ENCODE measurements around the gene DRC7. TPM values are rescaled to one million over a fixed set of nuclear protein-coding genes. Genes with fewer than 3 reads are reported as not detected.

Gene DRC7
- total RNA-seq, 2 donors from 2014 or later: not detected

DNA sequence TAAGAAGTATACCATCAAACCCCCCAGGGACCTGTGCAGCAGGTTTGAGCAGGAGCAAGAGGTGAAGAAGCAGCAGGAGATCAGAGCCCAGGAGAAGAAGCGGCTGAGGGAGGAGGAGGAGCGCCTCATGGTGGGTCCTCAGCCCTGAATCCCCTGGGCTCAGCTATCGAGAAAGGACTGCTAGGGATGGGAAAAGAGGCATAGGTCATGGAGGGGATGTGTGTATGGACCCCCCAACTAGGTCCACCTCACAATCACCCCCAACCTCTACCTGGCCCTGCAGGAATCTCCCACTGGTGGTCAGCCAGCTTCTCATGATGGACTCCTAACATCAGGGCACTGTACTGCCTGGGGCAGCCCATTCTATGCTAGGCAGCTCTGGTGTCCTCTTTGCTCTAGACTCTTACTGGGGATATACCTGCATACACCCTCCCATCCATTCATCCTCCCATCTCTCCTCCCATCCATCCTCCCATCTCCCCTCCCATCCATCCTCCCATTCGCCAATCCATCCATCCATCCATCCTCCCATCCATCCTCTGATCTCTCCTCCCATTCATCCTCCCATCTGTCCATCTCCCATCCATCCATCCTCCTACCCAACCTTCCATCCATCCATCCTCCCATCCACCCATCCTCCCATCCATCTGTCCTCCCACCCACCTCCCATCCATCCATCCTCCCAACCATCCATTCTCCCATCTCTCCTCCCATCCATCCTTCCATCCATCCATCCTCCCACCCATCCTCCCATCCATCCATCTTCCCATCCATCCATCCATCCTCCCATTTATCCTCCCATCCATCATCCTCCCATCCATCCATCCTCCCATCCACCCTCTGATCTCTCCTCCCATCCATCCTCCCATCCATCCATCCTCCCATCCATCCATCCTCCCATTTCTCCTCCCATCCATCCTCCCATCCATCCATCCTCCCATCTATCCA is 10.6 kb downstream of the DRC7 start:
- no peak overlapping the region for H3K27ac ChIP-seq
- H3K9ac ChIP-seq (ENCODE audit: low read depth in 2 of 2, low read length in 2 of 2): no peak overlapping the region
- intact Hi-C loops (cut with DNase I): no loop called here

DNA sequence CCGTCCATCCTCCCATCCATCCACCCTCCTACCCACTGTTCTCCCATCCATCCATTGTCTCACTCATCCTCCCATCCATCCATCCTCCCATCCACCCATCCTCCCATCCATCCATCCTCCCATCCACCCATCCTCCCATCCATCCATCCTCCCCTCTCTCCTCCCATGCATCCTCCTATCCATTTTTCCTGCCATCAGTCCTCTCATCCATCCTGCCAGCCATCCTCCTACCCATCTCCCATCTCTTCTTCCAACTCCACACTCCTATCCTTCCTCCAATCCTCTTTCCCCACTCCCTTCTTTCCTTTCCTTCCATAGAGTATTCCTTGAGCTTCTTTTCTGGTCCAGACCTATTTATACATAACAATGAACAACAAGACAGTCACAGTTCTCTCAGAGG is 12.1 kb downstream of the DRC7 start:
- intact Hi-C loops (cut with DNase I): no loop called here
- H3K4me1 ChIP-seq: no peaks in the 10 kb centered on the region
- H3K36me3 ChIP-seq: no peaks in the 10 kb centered on the region
- H3K4me3 ChIP-seq: no peak overlapping the region
- H3K27ac ChIP-seq: no peak overlapping the region
- H3K9me3 ChIP-seq: no peaks in the 10 kb centered on the region
- no peak for DNase-seq
- H3K9ac ChIP-seq (ENCODE audit: low read depth in 2 of 2, low read length in 2 of 2): no peak overlapping the region
- H3K27me3 ChIP-seq: no peaks in the 10 kb centered on the region
- TF ChIP-seq, protein P1, sequence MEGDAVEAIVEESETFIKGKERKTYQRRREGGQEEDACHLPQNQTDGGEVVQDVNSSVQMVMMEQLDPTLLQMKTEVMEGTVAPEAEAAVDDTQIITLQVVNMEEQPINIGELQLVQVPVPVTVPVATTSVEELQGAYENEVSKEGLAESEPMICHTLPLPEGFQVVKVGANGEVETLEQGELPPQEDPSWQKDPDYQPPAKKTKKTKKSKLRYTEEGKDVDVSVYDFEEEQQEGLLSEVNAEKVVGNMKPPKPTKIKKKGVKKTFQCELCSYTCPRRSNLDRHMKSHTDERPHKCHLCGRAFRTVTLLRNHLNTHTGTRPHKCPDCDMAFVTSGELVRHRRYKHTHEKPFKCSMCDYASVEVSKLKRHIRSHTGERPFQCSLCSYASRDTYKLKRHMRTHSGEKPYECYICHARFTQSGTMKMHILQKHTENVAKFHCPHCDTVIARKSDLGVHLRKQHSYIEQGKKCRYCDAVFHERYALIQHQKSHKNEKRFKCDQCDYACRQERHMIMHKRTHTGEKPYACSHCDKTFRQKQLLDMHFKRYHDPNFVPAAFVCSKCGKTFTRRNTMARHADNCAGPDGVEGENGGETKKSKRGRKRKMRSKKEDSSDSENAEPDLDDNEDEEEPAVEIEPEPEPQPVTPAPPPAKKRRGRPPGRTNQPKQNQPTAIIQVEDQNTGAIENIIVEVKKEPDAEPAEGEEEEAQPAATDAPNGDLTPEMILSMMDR (IDR thresholded peaks at IDR 0.05): no peak

More for the DNA sequence above, 10.6 kb downstream of the DRC7 start:
- no peak overlapping the region for H3K4me3 ChIP-seq
- no peaks in the 10 kb centered on the region for H3K9me3 ChIP-seq
- DNase-seq: no peak
- TF ChIP-seq, protein P1 (IDR thresholded peaks at IDR 0.05): no peak
- no peaks in the 10 kb centered on the region for H3K27me3 ChIP-seq
- no peaks in the 10 kb centered on the region for H3K4me1 ChIP-seq
- no peaks in the 10 kb centered on the region for H3K36me3 ChIP-seq

DNA sequence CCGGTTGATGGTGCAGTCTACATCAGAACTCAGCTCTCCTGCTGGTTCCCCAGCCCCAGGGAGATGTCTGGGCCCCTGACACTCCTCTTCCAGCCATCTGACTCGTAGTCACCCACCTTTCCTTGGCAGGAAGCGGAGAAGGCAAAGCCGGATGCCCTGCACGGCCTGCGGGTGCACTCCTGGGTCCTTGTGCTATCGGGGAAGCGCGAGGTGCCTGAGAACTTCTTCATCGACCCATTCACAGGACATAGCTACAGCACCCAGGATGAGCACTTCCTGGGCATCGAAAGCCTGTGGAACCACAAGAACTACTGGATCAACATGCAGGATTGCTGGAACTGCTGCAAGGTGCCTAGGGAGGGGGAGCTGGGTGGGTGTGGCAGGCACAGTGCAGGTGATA is 12.7 kb downstream of the DRC7 start:
- Histone ChIP-seq H3K4me3 (no peak overlapping the region), H3K4me1 (no peaks in the 10 kb centered on the region), H3K36me3 (no peaks in the 10 kb centered on the region), H3K27ac (no peak overlapping the region), H3K9me3 (no peaks in the 10 kb centered on the region), H3K27me3 (no peaks in the 10 kb centered on the region), H3K9ac (ENCODE audit: low read depth in 2 of 2, low read length in 2 of 2) (no peak overlapping the region)
- intact Hi-C loops (cut with DNase I): no loop called here
- TF ChIP-seq, protein P1 (IDR thresholded peaks at IDR 0.05): no peak
- no peak for DNase-seq

DNA sequence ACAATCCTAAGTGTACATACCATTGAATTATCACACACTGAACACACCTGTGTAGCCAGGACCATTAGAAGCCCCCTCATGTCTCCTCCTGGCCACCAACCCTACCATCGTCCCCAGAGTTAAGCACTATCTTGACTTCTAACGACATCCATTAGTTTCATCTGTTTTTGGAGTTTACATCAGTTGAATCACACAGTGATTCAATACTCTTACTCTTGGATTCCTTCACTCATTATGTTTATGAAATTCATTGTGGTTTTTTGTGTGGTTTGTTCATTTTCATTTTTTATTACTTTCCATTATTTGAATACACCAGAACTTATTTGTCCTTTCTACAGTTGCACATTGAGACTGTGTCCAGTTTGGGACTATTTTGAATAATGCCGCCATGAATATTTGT is 13.6 kb downstream of the DRC7 start:
- no peaks in the 10 kb centered on the region for H3K36me3 ChIP-seq
- no peaks in the 10 kb centered on the region for H3K9me3 ChIP-seq
- intact Hi-C loops (cut with DNase I): no loop called here
- TF ChIP-seq, protein P1 (IDR thresholded peaks at IDR 0.05): no peak
- no peak overlapping the region for H3K9ac ChIP-seq (ENCODE audit: low read depth in 2 of 2, low read length in 2 of 2)
- H3K27me3 ChIP-seq: no peaks in the 10 kb centered on the region
- no peaks in the 10 kb centered on the region for H3K4me1 ChIP-seq
- H3K4me3 ChIP-seq: no peak overlapping the region
- DNase-seq: no peak
- H3K27ac ChIP-seq: no peak overlapping the region

- H3K4me1 ChIP-seq: no peaks in the 10 kb centered on the region
- no peaks in the 10 kb centered on the region for H3K9me3 ChIP-seq
- H3K9ac ChIP-seq (ENCODE audit: low read depth in 2 of 2, low read length in 2 of 2): no peak overlapping the region
- H3K27ac ChIP-seq: no peak overlapping the region
- H3K27me3 ChIP-seq: no peaks in the 10 kb centered on the region
- intact Hi-C loops (cut with DNase I): no loop called here
- H3K36me3 ChIP-seq: no peaks in the 10 kb centered on the region
- no peak overlapping the region for H3K4me3 ChIP-seq
- TF ChIP-seq, protein P1 (IDR thresholded peaks at IDR 0.05): no peak
- no peak for DNase-seq
Measured at GRCh38 chr16:57709663-57710062, 15.1 kb downstream of the DRC7 start.
